Omental fat pad (tissue), 4 donors: Measurements from ENCODE around the gene SLC35G2. TPM values are rescaled to one million over a fixed set of nuclear protein-coding genes. Genes with fewer than 3 reads are reported as not detected.
"Not testable (repeated sequence)": the region's sequence is repeated elsewhere in the genome, so short reads cannot be mapped to it uniquely, and the experiment has no call there.

Experiments
- ATAC-seq: fragments of 150-250 bp; one replicate; pipeline ENCODE4 v1.9.1; 2016; ENCODE audit warnings: mild to moderate bottlenecking, moderate library complexity; ENCODE audit not compliant: low FRiP score
- DNase-seq: peaks from one replicate; pipeline ENCODE4 v3.0.0-alpha.2; 2019; ENCODE audit warnings: low spot score
- total RNA-seq, 4 donors: library from RNA; depleted of rRNA; stranded (reverse); fragments of >200 nt; gene quantifications; one replicate each; pipeline ENCODE4 v1.1.0, GENCODE V29; 2016
- TF ChIP-seq, protein P1 (sequence below), 3 donors: fragments of 450-650 bp; IDR thresholded peaks; one replicate each; pipeline ENCODE4 v1.5.1; 2016 to 2017; ENCODE audit warnings: antibody characterized with exemption in 3 of 3, mild to moderate bottlenecking in 3 of 3, moderate library complexity in 2 of 3

SLC35G2 gene
- total RNA-seq, 4 donors from 2014 or later: 9.1 to 27.8 (median 11.6) TPM

DNA sequence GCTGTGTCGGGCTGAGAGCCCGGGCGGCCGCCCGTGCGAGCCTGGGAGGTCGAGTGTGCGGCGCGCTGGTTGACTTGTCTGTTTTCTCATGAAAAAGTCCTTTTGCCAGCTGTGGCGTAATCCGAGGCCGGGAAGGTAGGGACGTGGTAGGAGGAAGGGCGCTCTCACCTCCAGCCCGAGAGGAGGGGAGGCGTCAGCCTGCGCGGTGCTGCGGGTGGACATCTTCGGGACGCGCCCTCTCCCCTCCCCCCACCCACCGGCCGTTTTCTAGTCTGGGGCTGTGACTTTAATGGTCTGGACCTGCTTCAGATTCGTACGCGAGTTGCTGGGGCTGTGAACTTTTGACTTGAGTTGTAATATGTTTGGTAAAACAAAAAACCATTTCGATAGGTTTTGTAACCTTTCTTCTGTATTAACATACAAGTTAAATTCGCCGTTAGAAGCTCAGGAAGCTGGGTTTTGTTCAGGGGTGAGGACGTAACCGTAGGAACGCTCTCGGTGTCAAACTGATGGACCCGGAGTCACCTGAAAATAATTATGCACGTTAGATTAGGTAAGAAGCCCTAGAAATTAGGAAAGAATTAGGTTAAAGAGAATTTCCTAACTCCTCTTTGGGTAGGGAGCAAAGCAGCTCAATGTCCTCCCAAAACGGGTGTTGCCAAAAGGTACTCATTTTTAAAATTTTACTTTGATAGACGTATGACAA lies 43.8 kb downstream of the SLC35G2 start:
- DNase-seq (peak; percentile 37), ATAC-seq (peak; percentile 77)
- TF ChIP-seq, protein P1, sequence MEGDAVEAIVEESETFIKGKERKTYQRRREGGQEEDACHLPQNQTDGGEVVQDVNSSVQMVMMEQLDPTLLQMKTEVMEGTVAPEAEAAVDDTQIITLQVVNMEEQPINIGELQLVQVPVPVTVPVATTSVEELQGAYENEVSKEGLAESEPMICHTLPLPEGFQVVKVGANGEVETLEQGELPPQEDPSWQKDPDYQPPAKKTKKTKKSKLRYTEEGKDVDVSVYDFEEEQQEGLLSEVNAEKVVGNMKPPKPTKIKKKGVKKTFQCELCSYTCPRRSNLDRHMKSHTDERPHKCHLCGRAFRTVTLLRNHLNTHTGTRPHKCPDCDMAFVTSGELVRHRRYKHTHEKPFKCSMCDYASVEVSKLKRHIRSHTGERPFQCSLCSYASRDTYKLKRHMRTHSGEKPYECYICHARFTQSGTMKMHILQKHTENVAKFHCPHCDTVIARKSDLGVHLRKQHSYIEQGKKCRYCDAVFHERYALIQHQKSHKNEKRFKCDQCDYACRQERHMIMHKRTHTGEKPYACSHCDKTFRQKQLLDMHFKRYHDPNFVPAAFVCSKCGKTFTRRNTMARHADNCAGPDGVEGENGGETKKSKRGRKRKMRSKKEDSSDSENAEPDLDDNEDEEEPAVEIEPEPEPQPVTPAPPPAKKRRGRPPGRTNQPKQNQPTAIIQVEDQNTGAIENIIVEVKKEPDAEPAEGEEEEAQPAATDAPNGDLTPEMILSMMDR (IDR thresholded peaks at IDR 0.05): no peak

DNA sequence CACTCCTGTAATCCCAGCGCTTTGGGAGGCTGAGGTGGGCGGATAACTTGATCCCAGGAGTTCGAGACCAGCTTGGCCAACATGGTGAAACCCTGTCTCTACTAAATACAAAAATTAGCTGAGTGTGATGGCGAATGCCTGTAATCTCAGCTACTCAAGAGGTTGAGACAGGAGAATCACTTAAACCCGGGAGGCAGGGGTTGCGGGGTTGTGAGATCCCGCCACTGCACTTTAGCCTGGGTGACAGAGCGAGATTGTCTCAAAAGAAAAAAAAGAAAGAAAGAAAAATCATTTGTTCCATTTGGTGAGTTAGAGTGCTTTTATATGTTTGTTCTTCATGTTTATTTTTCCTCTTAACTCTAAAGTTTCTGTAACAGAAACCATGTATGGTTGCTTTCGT lies 50.4 kb downstream of the SLC35G2 start:
- DNase-seq: no peak
- ATAC-seq: no peak
- TF ChIP-seq, protein P1 (IDR thresholded peaks at IDR 0.05): no peak

DNA sequence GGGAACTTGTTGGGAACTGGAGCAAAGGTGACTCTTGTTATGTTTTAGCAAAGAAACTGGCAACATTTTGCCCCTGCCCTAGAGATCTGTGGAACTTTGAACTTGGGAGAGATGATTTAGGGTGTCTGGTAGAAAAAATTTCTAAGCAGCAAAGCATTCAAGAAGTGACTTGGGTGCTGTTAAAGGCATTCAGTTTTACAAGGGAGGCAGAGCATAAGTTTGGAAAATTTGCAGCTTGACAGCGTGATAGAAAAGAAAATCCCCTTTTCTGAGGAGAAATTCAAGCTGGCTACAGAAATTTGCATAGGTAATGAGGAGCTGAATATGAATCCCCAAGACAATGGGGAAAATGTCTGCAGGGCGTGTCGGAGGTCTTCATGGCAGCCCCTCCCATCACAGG lies 53.3 kb downstream of the SLC35G2 start:
- not testable (repeated sequence) for ATAC-seq, DNase-seq

DNA sequence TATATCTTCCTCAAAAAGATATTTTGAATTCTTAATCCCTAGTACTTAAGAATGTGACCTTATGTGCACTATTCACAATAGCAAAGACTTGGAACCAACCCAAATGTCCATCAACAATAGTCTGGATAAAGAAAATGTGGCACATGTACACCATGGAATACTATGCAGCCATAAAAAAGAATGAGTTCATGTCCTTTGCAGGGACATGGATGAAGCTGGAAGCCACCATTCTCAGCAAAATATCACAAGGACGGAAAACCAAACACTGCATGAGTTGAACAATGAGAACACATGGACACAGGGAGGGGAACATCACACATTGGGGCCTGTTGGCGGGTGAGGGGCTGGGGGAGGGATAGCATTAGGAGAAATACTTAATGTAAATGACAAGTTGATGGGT lies 60.6 kb downstream of the SLC35G2 start:
- ATAC-seq, DNase-seq: not testable (repeated sequence)

DNA sequence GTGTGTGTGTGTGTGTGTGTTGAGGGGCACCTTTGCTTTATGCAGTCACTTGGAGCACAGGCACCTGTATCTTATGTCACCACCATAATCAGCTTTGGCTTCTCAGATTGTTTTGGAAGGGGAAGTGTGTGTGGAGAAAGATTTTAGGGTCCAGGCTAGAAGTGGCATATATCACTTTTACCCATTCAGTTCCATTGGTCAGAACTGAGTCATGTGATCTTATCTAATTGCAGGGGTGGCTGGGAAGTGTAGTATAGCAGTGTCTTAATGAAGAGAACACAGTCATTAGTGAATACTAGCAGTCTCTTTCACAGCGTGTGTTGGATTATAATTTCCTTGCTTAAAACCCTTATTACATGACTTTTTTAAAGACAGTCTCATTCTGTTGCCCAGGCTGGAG lies 63.6 kb downstream of the SLC35G2 start:
- TF ChIP-seq, protein P1 (IDR thresholded peaks at IDR 0.05): no peak
- ATAC-seq (no peak), DNase-seq (no peak)

DNA sequence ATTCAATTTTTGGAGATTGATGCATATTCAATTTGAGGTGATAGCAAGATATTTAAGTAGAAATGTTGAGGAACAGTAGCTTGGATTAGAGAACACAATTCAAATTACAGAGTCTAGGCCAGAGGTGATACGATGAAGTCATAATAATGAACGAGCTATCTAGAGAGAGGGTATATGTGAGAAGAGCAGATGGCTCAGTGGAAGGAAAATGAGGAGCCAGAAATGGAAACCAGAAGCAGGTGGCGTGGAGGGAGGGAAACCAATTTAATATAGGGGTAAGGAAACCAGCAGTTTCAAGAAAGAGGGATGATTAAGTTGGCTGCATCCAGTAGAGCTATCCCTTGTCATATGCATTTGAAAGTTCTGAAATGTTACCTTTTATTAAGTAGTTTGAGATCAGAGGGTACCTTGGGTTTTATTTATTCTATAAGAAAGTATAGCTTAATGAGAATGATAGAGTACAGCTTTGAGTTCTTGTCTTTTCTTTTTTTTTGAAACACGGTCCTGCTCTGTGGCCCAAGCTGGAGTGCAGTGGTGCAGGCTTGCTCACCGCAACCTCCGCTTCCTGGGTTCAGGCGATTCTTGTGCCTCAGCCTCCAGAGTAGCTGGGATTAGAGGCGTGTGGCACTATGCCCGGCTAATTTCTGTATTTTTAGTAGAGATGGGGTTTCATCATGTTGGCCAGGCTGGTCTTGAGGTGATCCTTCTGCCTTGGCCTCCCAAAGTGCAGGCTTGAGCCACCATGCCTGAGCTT lies 65.2 kb downstream of the SLC35G2 start:
- TF ChIP-seq, protein P1 (IDR thresholded peaks at IDR 0.05): no peak
- ATAC-seq (no peak), DNase-seq (no peak)

DNA sequence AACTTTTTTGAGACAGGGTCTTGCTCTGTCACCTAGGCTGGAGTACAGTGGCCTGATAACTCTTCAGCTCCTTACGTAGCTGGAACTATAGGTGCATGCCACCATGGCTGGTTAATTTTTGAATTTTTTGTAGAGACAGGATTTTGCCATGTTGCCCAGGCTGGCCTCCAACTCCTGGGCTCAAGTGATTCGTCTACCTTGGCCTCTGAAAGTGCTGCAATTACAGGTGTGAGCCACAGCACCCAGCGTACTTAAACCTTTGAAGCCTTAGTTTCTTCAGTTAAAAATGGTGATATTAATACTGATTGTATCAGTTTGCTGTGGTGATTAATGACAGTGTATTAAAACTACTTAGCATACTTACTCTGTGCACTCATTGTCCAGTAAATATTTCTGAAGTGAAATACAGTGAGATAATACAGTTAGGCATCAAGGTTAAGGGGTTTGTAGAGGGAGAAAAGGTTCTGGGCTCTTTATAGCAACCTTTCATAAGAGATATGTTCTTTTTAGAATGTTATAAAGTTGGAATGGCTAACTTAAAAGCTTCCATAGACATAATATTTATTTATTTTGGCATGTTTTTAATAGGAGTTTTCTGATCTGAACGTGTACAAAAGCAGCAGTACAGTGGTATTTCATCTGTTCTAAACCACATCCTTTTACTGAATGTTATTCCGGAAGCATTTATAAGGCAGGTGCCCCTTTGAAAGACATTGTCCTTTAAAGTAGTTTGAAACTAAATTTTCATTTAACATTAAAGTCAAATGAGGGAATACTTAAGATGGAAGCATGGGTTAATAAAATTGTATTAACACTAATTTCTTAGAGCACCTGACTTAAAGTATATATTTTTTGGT lies 66.7 kb downstream of the SLC35G2 start:
- no peak for ATAC-seq
- no peak for DNase-seq
- TF ChIP-seq, protein P1 (IDR thresholded peaks at IDR 0.05): no peak
